NCI-H1092 treated with DMSO at 0.1 percent for 48 hours (cell line): ENCODE measurements around the gene TRIO.

ENCODE experiments used
- DNase-seq: peaks from one replicate; lab custom pipeline; 2025; lab: John Stamatoyannopoulos, UW

Gene TRIO

GRCh38 chr5:14436801-14437542 lies 293.8 kb downstream of the TRIO start:
- no peak for DNase-seq

- no peak for DNase-seq
These were observed 295.1 kb downstream of the TRIO start for GRCh38 chr5:14438195-14438606.

- DNase-seq, result no peak
These were observed 296.1 kb downstream of the TRIO start for GRCh38 chr5:14439087-14439871.

- no peak for DNase-seq
These were observed 297.1 kb downstream of the TRIO start for GRCh38 chr5:14440223-14440581.

GRCh38 chr5:14440582-14441431 lies 297.7 kb downstream of the TRIO start:
- peak; percentile 39 for DNase-seq

- no peak for DNase-seq
These were observed 298.5 kb downstream of the TRIO start for GRCh38 chr5:14441641-14442040.

- no peak for DNase-seq
These were observed 299.4 kb downstream of the TRIO start for GRCh38 chr5:14442536-14442935.

- DNase-seq, result no peak
These were observed 300.5 kb downstream of the TRIO start for GRCh38 chr5:14443671-14444093.

- no peak for DNase-seq
These were observed 301.0 kb downstream of the TRIO start for GRCh38 chr5:14444161-14444560.

GRCh38 chr5:14445013-14445412 lies 301.9 kb downstream of the TRIO start:
- DNase-seq, result no peak

- DNase-seq, result peak; percentile 14
These were observed 302.6 kb downstream of the TRIO start for GRCh38 chr5:14445576-14446290.

- peak; percentile 27 for DNase-seq
These were observed 305.1 kb downstream of the TRIO start for GRCh38 chr5:14447958-14448911.

GRCh38 chr5:14449052-14449661 lies 306.0 kb downstream of the TRIO start:
- DNase-seq, result no peak

GRCh38 chr5:14450018-14450524 lies 306.9 kb downstream of the TRIO start:
- no peak for DNase-seq

- no peak for DNase-seq
These were observed 307.6 kb downstream of the TRIO start for GRCh38 chr5:14450742-14451141.

- no peak for DNase-seq
These were observed 308.7 kb downstream of the TRIO start for GRCh38 chr5:14451871-14452270.

- DNase-seq, result no peak
These were observed 309.7 kb downstream of the TRIO start for GRCh38 chr5:14452685-14453454.

GRCh38 chr5:14453481-14453880 lies 310.3 kb downstream of the TRIO start:
- DNase-seq, result no peak

- DNase-seq, result no peak
These were observed 312.7 kb downstream of the TRIO start for GRCh38 chr5:14455814-14456321.
